ENCODE results near the gene MRPS7. TPM values are rescaled to one million over a fixed set of nuclear protein-coding genes. Genes with fewer than 3 reads are reported as not detected.

MRPS7 gene
- polyA plus RNA-seq, 1 donor from 2014 or later = 63.3 TPM

DNA sequence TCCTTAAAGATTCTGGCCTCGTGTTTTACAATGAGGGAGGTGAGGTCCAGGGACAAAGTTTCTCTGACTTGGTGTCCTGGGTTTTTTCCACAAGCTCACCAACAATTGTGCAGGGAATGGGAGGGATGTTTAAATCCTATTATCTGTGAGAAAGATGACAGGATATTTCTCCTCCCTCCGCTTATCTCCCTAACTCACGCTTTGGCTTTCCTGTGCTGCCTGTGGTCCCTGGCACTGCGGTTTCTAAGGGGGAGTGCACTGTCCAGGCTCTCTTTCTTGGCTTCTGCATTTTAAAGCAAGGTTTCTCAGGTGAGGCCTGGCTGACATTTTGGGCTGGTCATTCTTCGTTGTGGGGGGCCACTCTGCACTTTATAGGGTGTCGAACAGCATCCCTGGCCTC, 16.7 kb upstream of the MRPS7 start:
- Histone ChIP-seq H3K9ac (ENCODE audit: low read length) (no peak overlapping the region), H3K9me2 (ENCODE audit: insufficient read depth, low read length) (no peaks in the 10 kb centered on the region), H3K27me3 (ENCODE audit: insufficient read depth, low read depth, low read length) (no peaks in the 10 kb centered on the region), H3F3A (ENCODE audit: insufficient read depth, low read length, poor library complexity, severe bottlenecking) (no peaks in the 10 kb centered on the region), H3K9me3 (ENCODE audit: low read length) (no peaks in the 10 kb centered on the region), H3K27ac (ENCODE audit: low read length) (no peak overlapping the region), H3K79me2 (replicated peaks; ENCODE audit: insufficient read depth, low read length) (peaks cover 2% of the 10 kb centered on the region), H3K4me2 (ENCODE audit: low read length) (no peak overlapping the region), H2AFZ (ENCODE audit: low read depth, low read length) (no peak overlapping the region), H3K36me3 (ENCODE audit: insufficient read depth, low read length) (no peaks in the 10 kb centered on the region), H3K4me3 (ENCODE audit: low read length) (no peak overlapping the region), H4K20me1 (ENCODE audit: insufficient read depth) (no peaks in the 10 kb centered on the region)
- no peak for TF ChIP-seq TAF1 (IDR thresholded peaks at IDR 0.05; ENCODE audit: low read depth)
- no peak for TF ChIP-seq EP300 (conservative IDR thresholded peaks at IDR 0.05; ENCODE audit: poor library complexity, severe bottlenecking)
- no peak for TF ChIP-seq SMC3 (conservative IDR thresholded peaks at IDR 0.05; ENCODE audit: poor library complexity)
- no peak for TF ChIP-seq RAD21 (conservative IDR thresholded peaks at IDR 0.05)
- TF ChIP-seq, protein P1, sequence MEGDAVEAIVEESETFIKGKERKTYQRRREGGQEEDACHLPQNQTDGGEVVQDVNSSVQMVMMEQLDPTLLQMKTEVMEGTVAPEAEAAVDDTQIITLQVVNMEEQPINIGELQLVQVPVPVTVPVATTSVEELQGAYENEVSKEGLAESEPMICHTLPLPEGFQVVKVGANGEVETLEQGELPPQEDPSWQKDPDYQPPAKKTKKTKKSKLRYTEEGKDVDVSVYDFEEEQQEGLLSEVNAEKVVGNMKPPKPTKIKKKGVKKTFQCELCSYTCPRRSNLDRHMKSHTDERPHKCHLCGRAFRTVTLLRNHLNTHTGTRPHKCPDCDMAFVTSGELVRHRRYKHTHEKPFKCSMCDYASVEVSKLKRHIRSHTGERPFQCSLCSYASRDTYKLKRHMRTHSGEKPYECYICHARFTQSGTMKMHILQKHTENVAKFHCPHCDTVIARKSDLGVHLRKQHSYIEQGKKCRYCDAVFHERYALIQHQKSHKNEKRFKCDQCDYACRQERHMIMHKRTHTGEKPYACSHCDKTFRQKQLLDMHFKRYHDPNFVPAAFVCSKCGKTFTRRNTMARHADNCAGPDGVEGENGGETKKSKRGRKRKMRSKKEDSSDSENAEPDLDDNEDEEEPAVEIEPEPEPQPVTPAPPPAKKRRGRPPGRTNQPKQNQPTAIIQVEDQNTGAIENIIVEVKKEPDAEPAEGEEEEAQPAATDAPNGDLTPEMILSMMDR (IDR thresholded peaks at IDR 0.05; ENCODE audit: poor library complexity, severe bottlenecking) = no peak
- TF ChIP-seq EZH2 (IDR thresholded peaks at IDR 0.05; ENCODE audit: borderline replicate concordance, insufficient read depth, low read length, poor library complexity, severe bottlenecking) = no peak

DNA sequence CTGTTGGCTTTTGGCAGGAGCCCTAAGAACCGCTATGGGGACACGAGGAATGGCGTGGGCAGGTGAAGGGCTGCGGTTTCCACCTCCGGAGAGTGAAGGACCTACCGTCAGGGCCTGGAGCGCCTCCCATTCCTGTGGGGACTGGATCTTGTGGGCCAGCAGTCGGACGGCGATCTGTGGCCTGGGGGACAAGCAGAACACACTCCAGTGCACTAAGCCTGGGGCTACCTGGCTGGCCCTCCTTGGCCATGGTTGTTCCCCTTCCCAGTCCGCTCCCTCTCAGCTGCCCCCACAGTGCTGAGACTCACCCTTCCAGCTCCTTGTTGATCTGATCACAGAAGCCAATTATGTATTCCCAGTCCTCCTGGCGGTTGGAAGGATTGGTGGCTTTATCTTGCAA, 15.3 kb upstream of the MRPS7 start:
- no peaks in the 10 kb centered on the region for H3F3A ChIP-seq (ENCODE audit: insufficient read depth, low read length, poor library complexity, severe bottlenecking)
- H3K9me3 ChIP-seq (ENCODE audit: low read length) = no peaks in the 10 kb centered on the region
- H2AFZ ChIP-seq (ENCODE audit: low read depth, low read length) = no peak overlapping the region
- TF ChIP-seq RAD21 (conservative IDR thresholded peaks at IDR 0.05) (no peak), EZH2 (IDR thresholded peaks at IDR 0.05; ENCODE audit: borderline replicate concordance, insufficient read depth, low read length, poor library complexity, severe bottlenecking) (no peak), MXI1 (conservative IDR thresholded peaks at IDR 0.05; ENCODE audit: poor library complexity, severe bottlenecking) (no peak), SMC3 (conservative IDR thresholded peaks at IDR 0.05; ENCODE audit: poor library complexity) (no peak), POLR2AphosphoS5 (IDR thresholded peaks at IDR 0.05) (no peak), TAF1 (IDR thresholded peaks at IDR 0.05; ENCODE audit: low read depth) (no peak), EP300 (conservative IDR thresholded peaks at IDR 0.05; ENCODE audit: poor library complexity, severe bottlenecking) (no peak)
- TF ChIP-seq, protein P1 (IDR thresholded peaks at IDR 0.05; ENCODE audit: poor library complexity, severe bottlenecking) = no peak
- TF ChIP-seq, protein P2, sequence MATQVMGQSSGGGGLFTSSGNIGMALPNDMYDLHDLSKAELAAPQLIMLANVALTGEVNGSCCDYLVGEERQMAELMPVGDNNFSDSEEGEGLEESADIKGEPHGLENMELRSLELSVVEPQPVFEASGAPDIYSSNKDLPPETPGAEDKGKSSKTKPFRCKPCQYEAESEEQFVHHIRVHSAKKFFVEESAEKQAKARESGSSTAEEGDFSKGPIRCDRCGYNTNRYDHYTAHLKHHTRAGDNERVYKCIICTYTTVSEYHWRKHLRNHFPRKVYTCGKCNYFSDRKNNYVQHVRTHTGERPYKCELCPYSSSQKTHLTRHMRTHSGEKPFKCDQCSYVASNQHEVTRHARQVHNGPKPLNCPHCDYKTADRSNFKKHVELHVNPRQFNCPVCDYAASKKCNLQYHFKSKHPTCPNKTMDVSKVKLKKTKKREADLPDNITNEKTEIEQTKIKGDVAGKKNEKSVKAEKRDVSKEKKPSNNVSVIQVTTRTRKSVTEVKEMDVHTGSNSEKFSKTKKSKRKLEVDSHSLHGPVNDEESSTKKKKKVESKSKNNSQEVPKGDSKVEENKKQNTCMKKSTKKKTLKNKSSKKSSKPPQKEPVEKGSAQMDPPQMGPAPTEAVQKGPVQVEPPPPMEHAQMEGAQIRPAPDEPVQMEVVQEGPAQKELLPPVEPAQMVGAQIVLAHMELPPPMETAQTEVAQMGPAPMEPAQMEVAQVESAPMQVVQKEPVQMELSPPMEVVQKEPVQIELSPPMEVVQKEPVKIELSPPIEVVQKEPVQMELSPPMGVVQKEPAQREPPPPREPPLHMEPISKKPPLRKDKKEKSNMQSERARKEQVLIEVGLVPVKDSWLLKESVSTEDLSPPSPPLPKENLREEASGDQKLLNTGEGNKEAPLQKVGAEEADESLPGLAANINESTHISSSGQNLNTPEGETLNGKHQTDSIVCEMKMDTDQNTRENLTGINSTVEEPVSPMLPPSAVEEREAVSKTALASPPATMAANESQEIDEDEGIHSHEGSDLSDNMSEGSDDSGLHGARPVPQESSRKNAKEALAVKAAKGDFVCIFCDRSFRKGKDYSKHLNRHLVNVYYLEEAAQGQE (IDR thresholded peaks at IDR 0.05; ENCODE audit: borderline replicate concordance) = no peak
- no peaks in the 10 kb centered on the region for H3K27me3 ChIP-seq (ENCODE audit: insufficient read depth, low read depth, low read length)
- no peaks in the 10 kb centered on the region for H4K20me1 ChIP-seq (ENCODE audit: insufficient read depth)
- H3K36me3 ChIP-seq (ENCODE audit: insufficient read depth, low read length) = no peaks in the 10 kb centered on the region
- no peaks in the 10 kb centered on the region for H3K9me2 ChIP-seq (ENCODE audit: insufficient read depth, low read length)
- H3K4me3 ChIP-seq (ENCODE audit: low read length) = no peak overlapping the region
- no peak overlapping the region for H3K27ac ChIP-seq (ENCODE audit: low read length)
- no peak overlapping the region for H3K4me2 ChIP-seq (ENCODE audit: low read length)
- no peak overlapping the region for H3K9ac ChIP-seq (ENCODE audit: low read length)
- peaks cover 5% of the 10 kb centered on the region for H3K79me2 ChIP-seq (replicated peaks; ENCODE audit: insufficient read depth, low read length)
